Breast epithelium (tissue), 3 donors: Measurements from ENCODE around the gene YIPF2.

Source experiments
- POLR2AphosphoS5 ChIP-seq, 3 donors: sonication (generic); formaldehyde crosslinking; IDR thresholded peaks; one replicate each; pipeline ENCODE4 v1.6.1; 2017; ENCODE audit warnings: antibody characterized with exemption in 3 of 3
- TF ChIP-seq, protein P1 (sequence below), 3 donors: fragments of 450-650 bp; IDR thresholded peaks; one replicate each; pipeline ENCODE4 v1.5.1; 2016 to 2017; ENCODE audit warnings: antibody characterized with exemption in 3 of 3, mild to moderate bottlenecking in 3 of 3, moderate library complexity in 3 of 3

DNA sequence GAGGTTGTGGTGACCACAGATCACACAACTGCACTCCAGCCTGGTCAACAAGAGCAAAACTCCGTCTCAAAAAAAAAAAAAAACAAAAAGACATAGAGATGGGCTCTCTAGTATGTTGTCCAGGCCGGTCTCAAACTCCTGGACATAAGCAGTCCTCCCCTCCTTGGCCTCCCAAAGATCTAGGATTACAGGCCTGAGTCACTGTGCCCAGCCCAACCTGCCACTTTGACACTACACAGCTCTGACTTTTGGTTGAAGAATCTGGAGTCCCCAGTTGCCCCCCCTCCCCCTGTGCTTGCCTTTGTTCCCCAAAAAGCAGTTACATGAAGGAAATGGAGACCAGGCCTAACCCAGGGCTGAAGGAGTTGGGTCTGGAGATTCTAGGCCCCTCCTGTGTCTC is 44.2 kb downstream of the YIPF2 start:
- TF ChIP-seq, protein P1, sequence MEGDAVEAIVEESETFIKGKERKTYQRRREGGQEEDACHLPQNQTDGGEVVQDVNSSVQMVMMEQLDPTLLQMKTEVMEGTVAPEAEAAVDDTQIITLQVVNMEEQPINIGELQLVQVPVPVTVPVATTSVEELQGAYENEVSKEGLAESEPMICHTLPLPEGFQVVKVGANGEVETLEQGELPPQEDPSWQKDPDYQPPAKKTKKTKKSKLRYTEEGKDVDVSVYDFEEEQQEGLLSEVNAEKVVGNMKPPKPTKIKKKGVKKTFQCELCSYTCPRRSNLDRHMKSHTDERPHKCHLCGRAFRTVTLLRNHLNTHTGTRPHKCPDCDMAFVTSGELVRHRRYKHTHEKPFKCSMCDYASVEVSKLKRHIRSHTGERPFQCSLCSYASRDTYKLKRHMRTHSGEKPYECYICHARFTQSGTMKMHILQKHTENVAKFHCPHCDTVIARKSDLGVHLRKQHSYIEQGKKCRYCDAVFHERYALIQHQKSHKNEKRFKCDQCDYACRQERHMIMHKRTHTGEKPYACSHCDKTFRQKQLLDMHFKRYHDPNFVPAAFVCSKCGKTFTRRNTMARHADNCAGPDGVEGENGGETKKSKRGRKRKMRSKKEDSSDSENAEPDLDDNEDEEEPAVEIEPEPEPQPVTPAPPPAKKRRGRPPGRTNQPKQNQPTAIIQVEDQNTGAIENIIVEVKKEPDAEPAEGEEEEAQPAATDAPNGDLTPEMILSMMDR (IDR thresholded peaks at IDR 0.05): no peak
- TF ChIP-seq POLR2AphosphoS5 (IDR thresholded peaks at IDR 0.05): no peak
